ENCODE measurements around the gene RNASE4. TPM values are rescaled to one million over a fixed set of nuclear protein-coding genes. Genes with fewer than 3 reads are reported as not detected.
"Not testable (repeated sequence)": the region's sequence is repeated elsewhere in the genome, so short reads cannot be mapped to it uniquely, and the experiment has no call there.

RNASE4 gene
- total RNA-seq, 2 experiments from 2014 or later, result 0.11 to 0.38 TPM

- ATAC-seq (ENCODE audit: poor library complexity) (no peak), DNase-seq (no peak)
- ChIA-PET POLR2A (no interaction called here), CTCF (interaction anchor here (3.1 kb wide), 1 partner anchor 175 kb away, joined by 9 read pairs; no protein-coding TSS in a partner anchor)
- Histone ChIP-seq H3K27ac (ENCODE audit: low read depth in 1 of 2, low read length in 2 of 2) (no peak overlapping the region), H3K4me1 (ENCODE audit: insufficient read depth, low read length) (no peaks in the 10 kb centered on the region), H3K36me3 (ENCODE audit: insufficient read depth, low read length) (no peaks in the 10 kb centered on the region), H3K4me3 (ENCODE audit: low read length) (no peak overlapping the region), H3K9me3 (ENCODE audit: control insufficient read depth in 1 of 2, insufficient read depth in 1 of 2, low read length in 2 of 2) (no peaks in the 10 kb centered on the region), H3K27me3 (ENCODE audit: control insufficient read depth in 1 of 2, insufficient read depth in 2 of 2, low read length in 2 of 2) (no peaks in the 10 kb centered on the region)
- Mint-ChIP-seq H3K9me3 (no peaks in the 10 kb centered on the region), H3K36me3 (ENCODE audit: low read depth) (no peaks in the 10 kb centered on the region), H3K27ac (no peak overlapping the region), H3K4me3 (no peak overlapping the region), H3K4me1 (ENCODE audit: low read depth) (no peaks in the 10 kb centered on the region), H3K27me3 (no peaks in the 10 kb centered on the region)
- no peak for TF ChIP-seq CTCF (IDR thresholded peaks at IDR 0.05)
- intact Hi-C loops (cut with DNase I, micrococcal nuclease), result loop anchor here in 1 of 2 experiments (2.0 to 10.0 kb wide), 2 partner anchors 272 to 406 kb away; partner anchors contain the start of gene TMEM253
These were observed 14.6 kb downstream of the RNASE4 start for GRCh38 chr14:20698934-20699333.

GRCh38 chr14:20699931-20700330 lies 15.6 kb downstream of the RNASE4 start:
- Mint-ChIP-seq H3K27me3 (no peaks in the 10 kb centered on the region), H3K4me1 (ENCODE audit: low read depth) (no peaks in the 10 kb centered on the region)
- intact Hi-C loops (cut with DNase I, micrococcal nuclease), result loop anchor here in 1 of 2 experiments (2.0 to 10.0 kb wide), 2 partner anchors 271 to 405 kb away; partner anchors contain the start of gene TMEM253

GRCh38 chr14:20700965-20701364 lies 16.6 kb downstream of the RNASE4 start:
- CTCF ChIA-PET, result interaction anchor here (0.7 kb wide), 1 partner anchor 270 kb away, joined by 3 read pairs; no protein-coding TSS in a partner anchor
- H3K36me3 ChIP-seq (ENCODE audit: insufficient read depth, low read length); H3K27ac ChIP-seq (ENCODE audit: low read depth in 1 of 2, low read length in 2 of 2); ATAC-seq (ENCODE audit: poor library complexity); H3K9me3 Mint-ChIP-seq; H3K36me3 Mint-ChIP-seq (ENCODE audit: low read depth); H3K27ac Mint-ChIP-seq; H3K4me3 ChIP-seq (ENCODE audit: low read length); H3K4me1 Mint-ChIP-seq (ENCODE audit: low read depth); H3K27me3 ChIP-seq (ENCODE audit: control insufficient read depth in 1 of 2, insufficient read depth in 2 of 2, low read length in 2 of 2); H3K4me3 Mint-ChIP-seq; POLR2A ChIA-PET; H3K4me1 ChIP-seq (ENCODE audit: insufficient read depth, low read length); DNase-seq; intact Hi-C loops (cut with DNase I, micrococcal nuclease); H3K9me3 ChIP-seq (ENCODE audit: control insufficient read depth in 1 of 2, insufficient read depth in 1 of 2, low read length in 2 of 2); H3K27me3 Mint-ChIP-seq: not testable (repeated sequence)

More at GRCh38 chr14:20699931-20700330, 15.6 kb downstream of the RNASE4 start:
- ATAC-seq (ENCODE audit: poor library complexity) (no peak), DNase-seq (no peak)
- no peaks in the 10 kb centered on the region for H3K36me3 ChIP-seq (ENCODE audit: insufficient read depth, low read length)
- Mint-ChIP-seq H3K36me3 (ENCODE audit: low read depth) (no peaks in the 10 kb centered on the region), H3K27ac (no peak overlapping the region), H3K9me3 (no peaks in the 10 kb centered on the region), H3K4me3 (no peak overlapping the region)
- no peak for TF ChIP-seq CTCF (IDR thresholded peaks at IDR 0.05)
- H3K27ac ChIP-seq (ENCODE audit: low read depth in 1 of 2, low read length in 2 of 2), result no peak overlapping the region
- H3K9me3 ChIP-seq (ENCODE audit: control insufficient read depth in 1 of 2, insufficient read depth in 1 of 2, low read length in 2 of 2), result no peaks in the 10 kb centered on the region
- H3K4me3 ChIP-seq (ENCODE audit: low read length), result no peak overlapping the region
- no peaks in the 10 kb centered on the region for H3K27me3 ChIP-seq (ENCODE audit: control insufficient read depth in 1 of 2, insufficient read depth in 2 of 2, low read length in 2 of 2)
- POLR2A ChIA-PET, result no interaction called here
- H3K4me1 ChIP-seq (ENCODE audit: insufficient read depth, low read length), result no peaks in the 10 kb centered on the region
- CTCF ChIA-PET, result interaction anchor here (0.6 to 1.1 kb wide), 2 partner anchors 173 to 497 kb away, joined by 3 to 5 read pairs; no protein-coding TSS in a partner anchor

All from CD4-positive, alpha-beta T cell (primary cell).